Neutrophil (primary cell): Measurements from ENCODE around the gene YPEL4.
"Not testable (repeated sequence)": the region's sequence is repeated elsewhere in the genome, so short reads cannot be mapped to it uniquely, and the experiment has no call there.

Experiments
- H3K27ac ChIP-seq: fragments of 200-600 bp; sonication (generic); 2 replicates; pipeline ENCODE4 v1.5.1; 2016; ENCODE audit warnings: mild to moderate bottlenecking, moderate library complexity
- H3K27me3 ChIP-seq: fragments of 200-600 bp; sonication (generic); 2 replicates; pipeline ENCODE4 v1.6.0; 2016; ENCODE audit warnings: mild to moderate bottlenecking
- H3K36me3 ChIP-seq: fragments of 200-600 bp; sonication (generic); 2 replicates; pipeline ENCODE4 v1.5.1; 2017
- H3K4me1 ChIP-seq, 2 experiments: fragments of 200-600 bp in 1 of 2; sonication (generic) in 1 of 2; 1 replicate in 1 of 2; 2 replicates in 1 of 2; pipeline versions ENCODE4 v1.5.1 to v1.6.1; 2013 to 2016; ENCODE audit warnings: low read depth in 1 of 2, low read length in 1 of 2, mild to moderate bottlenecking in 1 of 2, moderate library complexity in 1 of 2; ENCODE audit not compliant: control insufficient read depth in 1 of 2, insufficient read depth in 1 of 2
- H3K4me3 ChIP-seq, 2 experiments: fragments of 200-600 bp in 1 of 2; sonication (generic) in 1 of 2; 1 replicate in 1 of 2; 2 replicates in 1 of 2; pipeline ENCODE4 v1.5.1; 2013 to 2016; ENCODE audit warnings: low read depth in 1 of 2, low read length in 1 of 2, mild to moderate bottlenecking in 1 of 2, moderate library complexity in 1 of 2
- H3K9me3 ChIP-seq: fragments of 200-600 bp; sonication (generic); 2 replicates; pipeline ENCODE4 v1.5.1; 2016
- TF ChIP-seq, protein P1 (sequence below): fragments of 200-600 bp; sonication (generic); IDR thresholded peaks from 2 replicates; pipeline ENCODE4 v1.5.1; 2016; ENCODE audit warnings: antibody characterized with exemption

Gene YPEL4, protein sequence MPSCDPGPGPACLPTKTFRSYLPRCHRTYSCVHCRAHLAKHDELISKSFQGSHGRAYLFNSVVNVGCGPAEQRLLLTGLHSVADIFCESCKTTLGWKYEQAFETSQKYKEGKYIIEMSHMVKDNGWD

DNA sequence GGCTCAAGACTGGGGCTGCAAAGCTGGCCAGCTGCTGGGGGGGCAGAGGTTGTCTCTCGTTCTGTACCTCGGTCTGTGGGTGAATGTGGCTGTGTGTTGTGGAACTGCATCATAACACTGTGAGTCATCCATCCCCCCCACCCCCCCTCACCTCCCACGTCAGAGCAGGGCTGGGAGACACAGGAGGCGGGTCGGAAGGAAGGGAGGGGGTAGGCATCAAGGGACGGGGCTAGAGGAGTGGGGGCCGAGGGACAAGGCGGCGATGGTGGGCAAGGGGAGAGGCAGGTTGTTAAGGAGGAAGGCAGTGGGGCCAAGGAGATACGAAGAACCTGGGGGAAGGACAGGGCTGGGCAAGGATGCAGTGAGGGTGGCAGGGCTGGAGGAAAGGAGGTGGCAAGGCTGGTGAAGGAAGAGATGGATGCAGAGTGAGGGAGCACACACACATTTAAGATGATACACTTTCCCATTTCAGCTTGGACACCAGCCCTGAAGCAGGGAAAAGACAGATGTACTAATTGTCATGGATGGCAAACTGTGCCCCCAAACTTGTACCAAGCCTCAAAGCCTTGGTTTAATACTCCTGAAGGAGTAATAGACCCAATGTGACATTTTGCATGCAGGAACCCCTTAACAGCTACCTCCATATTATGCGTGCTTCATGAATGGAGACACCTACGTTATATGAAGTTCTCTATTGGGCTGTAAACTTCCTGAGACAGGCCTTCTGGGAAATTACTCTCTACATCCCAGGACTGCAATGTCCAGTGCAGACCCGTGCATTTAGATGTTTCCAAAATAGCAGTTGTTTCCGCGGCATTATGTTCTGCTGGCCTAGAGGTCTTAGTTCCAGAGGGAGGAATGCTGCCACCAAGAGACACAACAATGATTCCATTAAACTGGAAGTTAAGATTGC, at the start of gene YPEL4:
TSS of gene YPEL4 (minus strand) at position 87 of the 913 bp plus-strand sequence. CDS start 2,805 bp downstream, outside the sequence.
- Histone ChIP-seq H3K9me3 (no peaks in the 10 kb centered on the region), H3K36me3 (no peaks in the 10 kb centered on the region), H3K4me3 (no peak within 1 kb of the TSS), H3K27me3 (peaks cover 73% of the 10 kb centered on the region), H3K4me1 (peaks cover 15 to 19% of the 10 kb centered on the region in 2 experiments), H3K27ac (no peak within 1 kb of the TSS)
- TF ChIP-seq, protein P1, sequence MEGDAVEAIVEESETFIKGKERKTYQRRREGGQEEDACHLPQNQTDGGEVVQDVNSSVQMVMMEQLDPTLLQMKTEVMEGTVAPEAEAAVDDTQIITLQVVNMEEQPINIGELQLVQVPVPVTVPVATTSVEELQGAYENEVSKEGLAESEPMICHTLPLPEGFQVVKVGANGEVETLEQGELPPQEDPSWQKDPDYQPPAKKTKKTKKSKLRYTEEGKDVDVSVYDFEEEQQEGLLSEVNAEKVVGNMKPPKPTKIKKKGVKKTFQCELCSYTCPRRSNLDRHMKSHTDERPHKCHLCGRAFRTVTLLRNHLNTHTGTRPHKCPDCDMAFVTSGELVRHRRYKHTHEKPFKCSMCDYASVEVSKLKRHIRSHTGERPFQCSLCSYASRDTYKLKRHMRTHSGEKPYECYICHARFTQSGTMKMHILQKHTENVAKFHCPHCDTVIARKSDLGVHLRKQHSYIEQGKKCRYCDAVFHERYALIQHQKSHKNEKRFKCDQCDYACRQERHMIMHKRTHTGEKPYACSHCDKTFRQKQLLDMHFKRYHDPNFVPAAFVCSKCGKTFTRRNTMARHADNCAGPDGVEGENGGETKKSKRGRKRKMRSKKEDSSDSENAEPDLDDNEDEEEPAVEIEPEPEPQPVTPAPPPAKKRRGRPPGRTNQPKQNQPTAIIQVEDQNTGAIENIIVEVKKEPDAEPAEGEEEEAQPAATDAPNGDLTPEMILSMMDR = no peak

DNA sequence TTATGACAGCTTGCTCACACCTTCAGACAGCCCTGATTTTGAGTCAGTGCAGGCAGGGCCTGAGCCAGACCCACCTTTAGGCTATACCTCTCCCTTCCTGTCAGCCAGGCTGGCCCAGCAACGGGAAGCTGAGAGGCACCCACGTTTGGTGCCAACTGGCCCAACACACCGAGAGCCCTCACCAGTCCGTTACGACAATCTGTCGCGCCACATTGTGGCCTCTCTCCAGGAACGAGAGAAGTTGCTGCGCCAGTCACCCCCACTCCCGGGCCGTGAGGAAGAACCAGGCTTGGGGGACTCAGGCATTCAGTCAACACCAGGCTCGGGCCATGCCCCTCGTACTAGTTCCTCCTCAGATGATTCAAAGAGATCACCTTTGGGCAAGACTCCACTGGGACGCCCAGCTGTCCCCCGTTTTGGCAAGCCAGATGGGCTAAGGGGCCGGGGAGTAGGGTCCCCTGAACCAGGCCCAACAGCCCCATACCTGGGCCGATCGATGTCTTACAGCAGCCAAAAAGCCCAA, 49.2 kb upstream of the YPEL4 start:
- H3K27ac ChIP-seq = no peak overlapping the region
- H3K9me3 ChIP-seq = no peaks in the 10 kb centered on the region
- TF ChIP-seq, protein P1 = no peak
- no peaks in the 10 kb centered on the region for H3K27me3 ChIP-seq
- H3K4me1 ChIP-seq = no peaks in the 10 kb centered on the region
- H3K4me3 ChIP-seq = no peak overlapping the region
- H3K36me3 ChIP-seq = peaks cover 88% of the 10 kb centered on the region

DNA sequence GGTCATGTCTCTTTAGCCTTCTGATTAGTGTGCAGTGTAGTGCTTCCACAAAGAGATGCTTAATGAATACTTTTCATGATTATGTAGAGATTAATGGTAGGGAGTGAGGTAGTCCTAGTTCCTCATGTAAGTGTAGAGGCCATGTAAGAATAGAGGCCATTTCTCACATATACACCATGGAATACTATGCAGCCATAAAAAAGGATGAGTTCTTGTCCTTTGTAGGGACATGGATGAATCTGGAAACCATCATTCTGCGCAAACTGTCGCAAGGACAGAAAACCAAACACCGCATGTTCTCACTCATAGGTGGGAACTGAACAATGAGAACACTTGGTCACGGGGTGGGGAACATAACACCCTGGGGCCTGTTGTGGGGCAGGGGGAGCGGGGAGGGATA, 40.8 kb upstream of the YPEL4 start:
- H3K27ac ChIP-seq, H3K27me3 ChIP-seq, H3K9me3 ChIP-seq, H3K4me3 ChIP-seq, H3K4me1 ChIP-seq: not testable (repeated sequence)
- peaks cover 98% of the 10 kb centered on the region for H3K36me3 ChIP-seq

DNA sequence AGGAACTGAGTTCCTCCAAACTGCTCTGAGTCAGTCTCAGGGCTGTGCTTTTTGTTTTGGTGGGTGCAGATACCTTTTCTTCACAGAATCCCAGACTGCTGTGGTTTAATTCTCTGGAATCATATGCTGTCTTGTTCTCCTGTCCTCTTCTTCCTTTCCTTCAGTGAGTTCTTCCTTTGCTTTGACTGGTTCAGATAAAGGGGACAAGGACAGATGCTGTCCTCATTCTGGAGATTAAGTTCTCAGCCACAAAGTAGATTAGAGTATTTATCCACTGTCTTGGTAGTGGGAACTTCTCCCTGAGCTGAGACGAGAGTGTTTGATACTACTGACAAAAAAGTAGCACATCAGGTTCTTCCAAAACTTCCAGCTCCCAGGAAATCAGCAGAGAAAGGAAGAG, 31.5 kb upstream of the YPEL4 start:
- Histone ChIP-seq H3K36me3 (peaks cover 86% of the 10 kb centered on the region), H3K27ac (no peak overlapping the region), H3K4me1 (no peaks in the 10 kb centered on the region), H3K27me3 (no peaks in the 10 kb centered on the region), H3K9me3 (no peaks in the 10 kb centered on the region), H3K4me3 (no peak overlapping the region)
- TF ChIP-seq, protein P1 = no peak

DNA sequence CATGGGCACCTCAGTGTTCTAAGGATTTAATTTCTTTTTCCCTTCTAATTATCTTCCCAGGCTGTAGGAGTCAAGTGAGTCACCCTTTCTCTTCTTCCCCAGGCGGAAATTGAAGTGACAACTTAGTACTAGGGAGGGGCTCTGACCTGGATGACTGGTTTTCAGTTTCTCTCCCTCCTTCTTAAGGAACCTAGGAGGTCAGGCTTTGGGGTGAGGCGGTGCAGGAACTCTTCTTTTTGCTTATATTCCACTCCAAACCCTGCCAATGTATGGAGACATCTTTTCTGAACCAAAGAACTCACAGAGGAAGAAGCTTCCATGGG, 30.8 kb upstream of the YPEL4 start:
- peaks cover 86% of the 10 kb centered on the region for H3K36me3 ChIP-seq
- no peak overlapping the region for H3K4me3 ChIP-seq
- TF ChIP-seq, protein P1 = no peak
- no peak overlapping the region for H3K27ac ChIP-seq
- H3K9me3 ChIP-seq = no peaks in the 10 kb centered on the region
- H3K27me3 ChIP-seq = no peaks in the 10 kb centered on the region
- no peaks in the 10 kb centered on the region for H3K4me1 ChIP-seq

DNA sequence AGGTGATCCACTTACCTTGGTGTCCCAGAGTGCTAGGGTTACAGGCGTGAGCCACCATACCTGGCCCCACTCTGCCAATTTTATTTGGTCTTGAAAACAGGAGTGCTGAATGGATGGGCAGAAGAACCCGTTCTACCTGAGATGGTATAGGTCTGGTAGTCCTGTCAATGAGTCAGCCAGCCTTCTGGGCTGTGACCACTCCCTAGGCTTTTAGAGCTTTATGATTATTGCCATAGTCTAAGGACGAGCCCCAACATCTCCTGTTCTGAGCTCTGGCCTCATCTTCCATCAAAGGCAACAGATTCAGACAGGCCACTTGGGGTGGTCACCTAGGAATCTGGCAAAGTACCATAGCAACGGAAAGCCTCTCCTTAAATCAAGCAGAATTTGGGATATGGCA, 29.7 kb upstream of the YPEL4 start:
- no peak overlapping the region for H3K27ac ChIP-seq
- H3K36me3 ChIP-seq = peaks cover 86% of the 10 kb centered on the region
- H3K27me3 ChIP-seq = no peaks in the 10 kb centered on the region
- no peaks in the 10 kb centered on the region for H3K4me1 ChIP-seq
- TF ChIP-seq, protein P1 = no peak
- H3K9me3 ChIP-seq = no peaks in the 10 kb centered on the region
- no peak overlapping the region for H3K4me3 ChIP-seq
